GM18861 (cell line): ENCODE measurements around the gene GPR31.
"Not testable (repeated sequence)": the region's sequence is repeated elsewhere in the genome, so short reads cannot be mapped to it uniquely, and the experiment has no call there.

Source experiments
- ATAC-seq: cut with Tn5 transposase; IDR thresholded peaks from one replicate; pipeline ENCODE4 v1.9.1; 2021; ENCODE audit not compliant: unreplicated experiment

Gene GPR31

DNA sequence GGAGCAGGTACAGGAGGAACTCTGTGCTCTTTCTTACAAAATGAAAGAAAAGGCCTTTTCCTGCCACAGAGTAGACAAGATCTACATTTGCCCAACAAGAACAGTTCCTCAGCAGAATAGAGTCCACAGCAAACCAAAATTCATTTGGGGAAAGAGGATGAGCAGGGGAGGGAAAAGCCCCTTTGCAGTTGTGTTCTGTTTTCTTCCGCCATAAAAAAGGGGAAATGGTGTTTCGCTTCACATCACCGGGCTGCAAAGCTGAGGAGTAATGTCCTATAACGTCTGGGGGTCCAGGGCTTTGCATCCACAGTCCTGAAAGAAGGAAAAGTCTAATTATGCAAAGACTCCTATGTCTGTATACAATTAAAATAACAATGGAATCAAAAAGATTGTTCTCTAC is at the start of gene GPR31:
Gene GPR31, minus strand, starts transcription at position 118 of the 400 bp plus-strand sequence. CDS start 149 bp downstream, outside the sequence.
- ATAC-seq: no peak

- no peak for ATAC-seq
These were observed 49.7 kb upstream of the GPR31 start for GRCh38 chr6:167207527-167207926.

DNA sequence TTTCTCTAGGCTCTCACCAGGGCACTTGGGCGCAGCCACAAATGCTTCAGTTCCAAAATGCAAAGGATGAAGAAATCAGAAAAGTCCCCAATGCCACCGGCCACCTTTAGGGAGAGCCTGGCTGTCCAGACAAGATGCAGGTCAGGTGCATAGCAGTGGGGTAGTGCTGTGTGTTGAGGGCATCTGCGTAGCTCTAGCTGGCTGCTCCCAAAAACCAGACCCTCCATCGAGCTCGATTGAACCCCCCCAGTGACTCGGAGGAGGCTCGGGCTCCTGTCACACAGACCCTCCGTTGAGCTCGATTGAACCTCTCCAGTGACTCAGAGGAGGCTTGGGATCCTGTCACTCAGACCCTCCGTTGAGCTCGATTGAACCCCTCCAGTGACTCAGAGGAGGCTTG is 47.5 kb upstream of the GPR31 start:
- ATAC-seq: not testable (repeated sequence)

- ATAC-seq: not testable (repeated sequence)
These were observed 46.2 kb upstream of the GPR31 start for GRCh38 chr6:167204059-167204348.

DNA sequence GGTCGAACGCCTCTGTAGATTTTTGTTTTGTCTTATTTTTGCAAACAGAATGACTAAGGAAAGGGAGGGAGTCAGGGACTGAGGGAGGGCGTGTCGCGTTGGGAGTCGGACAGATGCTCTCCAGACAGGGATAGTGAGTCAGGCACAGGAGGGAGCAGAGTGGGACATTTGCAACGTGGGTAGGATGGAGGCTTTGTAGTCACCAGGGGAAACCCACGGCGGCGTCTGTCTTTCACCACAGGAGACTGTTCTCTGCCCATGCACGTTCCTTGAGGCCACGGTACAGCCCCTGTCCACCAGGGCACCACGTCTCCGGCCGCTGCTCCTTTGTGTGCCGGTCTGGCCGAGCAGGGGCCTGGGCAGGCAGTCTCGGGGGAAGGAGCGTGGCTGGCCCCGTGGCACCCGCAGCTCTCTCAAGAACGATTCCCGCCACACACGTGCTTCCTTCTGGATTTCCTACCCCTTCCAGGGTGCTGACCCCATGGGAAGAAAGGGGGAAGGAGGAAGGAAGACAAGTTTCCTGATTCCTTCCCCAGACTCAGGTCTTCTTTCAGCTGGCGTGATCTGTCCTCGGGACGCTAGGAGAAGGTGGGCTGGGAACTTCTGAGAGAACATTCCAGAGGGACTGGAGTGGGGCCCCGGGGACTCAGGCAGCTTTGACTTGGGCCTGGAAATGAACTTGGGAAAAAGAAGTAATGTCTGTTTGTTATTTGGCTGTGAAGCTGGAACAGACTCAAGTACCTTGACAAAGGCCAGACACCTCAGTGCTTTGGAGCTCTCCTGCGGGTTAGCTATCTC is 45.7 kb upstream of the GPR31 start:
- ATAC-seq: not testable (repeated sequence)

DNA sequence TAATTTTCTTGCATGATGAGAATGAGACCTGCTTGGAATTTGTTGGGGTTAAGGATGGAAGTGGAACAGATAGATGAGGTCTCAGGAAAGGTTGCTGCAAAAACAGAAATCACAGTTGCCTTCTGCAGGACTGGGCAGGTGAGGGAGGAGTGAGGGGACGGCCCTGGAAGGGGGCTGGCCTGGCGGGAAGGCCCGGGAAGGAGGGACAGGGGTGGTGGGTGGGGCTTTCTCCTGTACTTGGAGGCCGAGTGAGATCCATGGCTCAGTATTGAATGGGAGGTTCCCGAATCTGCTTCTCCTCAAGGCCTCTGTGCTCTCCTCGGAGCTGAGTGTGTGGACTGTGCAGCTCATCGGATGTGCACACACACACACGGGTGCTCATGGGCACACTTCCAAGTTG is 44.8 kb upstream of the GPR31 start:
- not testable (repeated sequence) for ATAC-seq

- no peak for ATAC-seq
These were observed 43.0 kb upstream of the GPR31 start for GRCh38 chr6:167200806-167201205.

DNA sequence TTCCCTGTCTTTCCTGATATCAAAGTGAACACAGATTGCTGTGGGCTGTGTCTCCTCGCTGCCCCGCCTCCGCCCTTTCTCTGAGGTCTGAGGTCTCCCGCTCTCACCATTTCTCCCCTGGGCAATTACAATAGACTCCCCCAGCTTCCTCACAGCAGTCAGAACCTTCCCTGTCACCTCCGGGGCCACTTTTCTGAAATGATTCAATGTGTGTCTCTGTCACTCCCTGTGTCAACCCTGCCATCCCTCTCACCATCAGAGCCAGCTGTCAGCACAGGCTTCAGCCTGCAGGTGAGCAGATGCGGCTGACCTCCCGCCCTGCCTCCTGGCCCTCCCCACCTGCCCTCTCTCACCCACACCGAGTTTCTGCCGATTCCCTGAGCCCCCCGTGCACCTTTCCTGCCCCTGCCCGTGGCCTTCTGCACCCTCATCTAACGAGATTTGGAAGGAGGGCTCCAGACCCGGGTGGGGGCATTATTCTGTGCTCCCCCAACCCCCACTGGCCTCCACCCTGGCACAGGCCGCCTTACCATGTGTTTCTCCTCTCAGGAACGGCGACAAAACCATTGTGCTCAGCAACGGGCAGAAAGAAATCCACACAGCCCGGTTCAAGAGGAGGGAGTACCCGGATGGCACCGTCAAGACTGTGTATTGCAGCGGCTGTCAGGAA is 38.3 kb upstream of the GPR31 start:
- not testable (repeated sequence) for ATAC-seq

GRCh38 chr6:167193515-167194125 is 35.8 kb upstream of the GPR31 start:
- ATAC-seq: not testable (repeated sequence)

- not testable (repeated sequence) for ATAC-seq
These were observed 33.3 kb upstream of the GPR31 start for GRCh38 chr6:167191043-167191583.

DNA sequence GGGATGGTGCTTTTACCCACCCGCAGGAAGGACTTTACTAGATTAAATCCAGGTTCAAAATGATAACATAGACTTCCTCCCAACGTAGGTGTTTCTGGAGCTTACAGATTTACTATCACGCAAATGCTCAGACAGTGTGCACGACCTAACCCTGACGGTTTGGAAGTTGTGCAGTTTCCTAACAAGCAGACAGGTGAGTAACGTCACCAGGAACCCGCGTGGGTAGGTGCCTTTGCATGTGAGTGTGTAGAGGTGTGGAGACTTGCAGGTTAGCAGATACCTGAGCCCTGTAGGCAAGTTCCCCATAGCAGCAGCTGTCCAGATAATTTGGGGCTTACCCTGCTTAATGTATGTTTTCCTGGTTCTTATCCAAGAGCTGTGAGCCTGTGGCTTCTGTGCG is 29.5 kb upstream of the GPR31 start:
- not testable (repeated sequence) for ATAC-seq

GRCh38 chr6:167185101-167185500 is 27.3 kb upstream of the GPR31 start:
- not testable (repeated sequence) for ATAC-seq

- ATAC-seq: peak; percentile 74
These were observed 25.1 kb upstream of the GPR31 start for GRCh38 chr6:167182913-167183314.

GRCh38 chr6:167181351-167181750 is 23.6 kb upstream of the GPR31 start:
- not testable (repeated sequence) for ATAC-seq

DNA sequence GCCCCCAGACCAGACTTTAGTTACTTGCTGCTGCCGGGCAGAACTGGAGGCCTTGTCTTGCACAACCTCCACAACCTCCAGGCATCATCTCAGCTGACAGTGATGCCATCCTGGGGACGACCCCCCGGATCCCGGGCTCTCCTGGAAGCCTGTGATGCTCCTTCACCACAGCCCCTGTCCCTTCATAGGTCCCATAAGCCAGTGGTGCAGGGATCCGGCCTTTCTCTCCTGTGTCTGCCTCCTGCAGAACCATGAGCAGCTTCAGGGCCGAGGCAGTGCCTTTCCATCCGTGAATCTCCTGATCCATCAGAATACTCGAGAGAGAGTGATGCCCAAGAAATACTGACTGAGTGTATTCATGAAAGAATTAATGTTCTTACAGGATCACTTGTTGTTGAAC is 22.3 kb upstream of the GPR31 start:
- not testable (repeated sequence) for ATAC-seq

DNA sequence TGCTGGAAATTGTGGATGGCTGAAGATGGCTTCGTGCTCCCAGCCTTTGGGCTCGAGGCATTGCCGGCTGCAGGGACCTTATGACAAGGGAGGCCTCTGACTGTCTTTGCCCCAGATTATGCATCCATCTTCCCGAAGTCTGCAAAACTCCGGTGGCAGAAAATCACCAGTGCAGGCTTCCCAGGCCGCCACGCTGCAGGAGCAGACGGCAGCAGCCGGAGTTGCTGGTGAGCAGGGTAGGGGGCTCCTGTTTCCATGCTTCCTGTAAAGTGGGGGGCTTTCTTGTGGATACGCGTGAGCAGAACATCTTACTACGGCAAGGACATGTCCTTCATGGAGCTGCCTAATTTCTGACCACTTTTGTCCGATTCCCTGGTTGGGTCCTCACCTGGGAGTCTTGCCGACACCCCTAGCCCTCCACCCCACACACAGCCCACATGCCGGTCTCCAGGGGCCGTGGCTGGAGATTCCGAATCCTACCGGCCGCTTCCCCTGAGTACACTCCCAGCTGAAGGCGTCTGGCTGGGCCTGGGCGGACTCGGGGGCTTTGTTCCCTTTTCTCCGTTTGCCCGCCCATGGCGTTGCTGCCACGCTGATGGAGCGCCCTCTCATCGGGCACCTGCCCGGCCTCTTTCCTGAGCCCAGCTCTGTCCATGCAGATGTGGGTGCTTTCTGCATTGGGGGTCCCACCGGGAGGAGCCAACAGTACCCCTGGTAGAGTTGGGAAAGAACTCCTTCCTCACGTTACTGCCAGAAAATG is 21.3 kb upstream of the GPR31 start:
- not testable (repeated sequence) for ATAC-seq

DNA sequence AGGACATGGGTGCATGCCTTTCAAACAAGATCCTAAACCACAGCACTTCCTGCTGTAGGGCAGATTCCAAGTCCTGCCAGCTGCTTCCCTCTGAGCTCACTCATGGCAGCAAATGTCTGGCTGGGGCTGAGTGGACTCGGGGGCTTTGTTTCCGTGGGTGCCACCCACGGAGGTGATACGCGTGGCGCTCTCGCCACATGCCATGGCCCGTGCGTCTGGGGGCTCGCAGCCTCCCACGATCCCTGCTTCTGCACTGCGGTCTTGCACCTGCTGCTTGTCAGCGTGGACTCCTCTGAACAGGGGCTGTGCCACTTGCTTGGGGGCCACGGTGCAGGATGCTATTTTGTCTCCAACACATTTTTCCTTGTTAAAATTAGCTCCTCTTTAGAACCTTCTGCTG is 19.5 kb upstream of the GPR31 start:
- ATAC-seq: not testable (repeated sequence)

DNA sequence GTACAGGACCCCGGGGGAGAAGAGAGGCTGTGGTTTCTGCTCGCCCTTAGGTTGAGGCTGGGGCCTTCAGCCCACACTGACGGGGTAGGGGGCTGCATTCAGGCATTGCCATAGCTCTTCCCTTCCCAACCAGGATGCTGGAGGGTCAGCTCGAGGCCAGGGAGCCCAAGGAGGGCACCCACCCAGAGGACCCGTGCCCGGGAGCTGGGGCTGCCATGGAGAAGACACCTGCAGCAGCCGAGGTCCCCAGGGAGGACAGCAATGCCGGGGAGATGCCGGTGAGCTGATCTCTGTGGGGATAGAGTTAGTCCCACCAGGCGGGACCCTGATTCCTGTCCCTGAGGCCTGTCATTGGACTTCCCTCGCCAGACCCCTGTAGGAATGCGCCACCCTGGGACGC is 14.2 kb upstream of the GPR31 start:
- not testable (repeated sequence) for ATAC-seq

DNA sequence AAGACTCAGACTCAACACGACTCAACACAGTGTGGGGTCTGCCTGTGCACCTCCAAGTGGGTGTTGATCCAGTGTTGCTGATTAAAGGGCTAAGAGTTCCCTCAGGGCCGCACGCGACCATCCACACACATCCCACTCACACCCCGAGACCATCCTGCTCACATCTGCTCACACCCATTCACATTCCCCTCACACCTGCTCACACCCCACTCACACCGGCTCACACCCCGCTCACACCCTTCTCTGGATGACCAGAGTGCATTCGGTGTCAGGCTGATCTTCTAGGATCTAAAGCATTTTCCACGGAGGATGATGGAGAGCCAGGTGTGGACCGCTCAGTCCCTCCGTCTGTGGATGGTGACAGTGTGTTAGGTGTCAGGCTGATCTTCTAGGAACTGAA is 13.5 kb upstream of the GPR31 start:
- ATAC-seq: not testable (repeated sequence)

GRCh38 chr6:167169867-167170266 is 12.1 kb upstream of the GPR31 start:
- ATAC-seq: not testable (repeated sequence)

GRCh38 chr6:167168296-167168695 is 10.5 kb upstream of the GPR31 start:
- not testable (repeated sequence) for ATAC-seq
